Hypothalamus (tissue), 51 donors: ENCODE measurements around the gene SMNDC1.

ENCODE experiments used
- DNase-seq, 51 donors: peaks; one replicate each; lab custom pipeline; 2025; lab: John Stamatoyannopoulos, UW

SMNDC1 gene

DNA sequence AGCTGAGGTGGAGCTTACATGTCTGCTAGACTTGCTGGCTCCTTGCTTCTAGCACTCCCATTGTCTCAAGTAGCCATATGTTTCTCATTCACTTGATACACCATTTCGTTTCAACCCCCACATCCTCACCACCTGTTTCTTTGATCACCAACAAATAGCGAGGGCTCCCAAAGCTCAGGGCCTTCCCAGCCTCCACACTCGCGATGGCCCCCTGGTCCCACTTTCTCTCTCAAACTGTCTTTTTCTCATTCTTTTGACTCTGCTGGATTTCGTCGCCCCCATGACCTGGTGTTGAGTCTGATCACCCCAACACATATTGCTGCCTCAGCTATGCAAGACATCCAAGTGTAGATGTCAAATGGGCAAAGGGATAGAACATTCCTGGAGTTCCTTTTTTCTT is 26.0 kb upstream of the SMNDC1 start:
- DNase-seq = no peak

- no peak for DNase-seq
Measured at GRCh38 chr10:110327262-110327914, 22.7 kb upstream of the SMNDC1 start.

- DNase-seq = no peak
Measured at GRCh38 chr10:110326351-110327032, 21.8 kb upstream of the SMNDC1 start.

DNA sequence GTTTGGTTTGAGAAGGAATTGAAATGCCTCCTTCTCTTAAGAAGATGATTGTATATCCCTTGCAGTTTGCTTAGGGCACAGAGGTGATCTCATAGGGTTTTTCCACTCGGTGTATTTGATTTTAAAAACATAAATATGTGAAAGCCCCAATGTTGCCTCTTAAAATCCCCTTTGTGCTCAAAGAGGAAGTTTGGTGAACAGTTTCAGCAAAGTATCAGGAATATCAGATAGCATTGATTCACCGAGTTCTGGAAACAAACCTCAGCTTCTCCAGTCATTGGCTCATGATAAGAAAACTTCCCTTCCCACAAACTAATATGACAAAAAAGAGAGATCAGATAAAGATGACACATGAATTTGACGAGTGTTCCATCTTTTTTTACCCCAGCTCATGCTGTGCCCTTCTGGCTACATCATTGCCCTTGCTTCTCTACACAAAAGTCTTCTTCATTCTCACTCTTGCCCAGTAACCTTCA is 20.1 kb upstream of the SMNDC1 start:
- no peak for DNase-seq

DNA sequence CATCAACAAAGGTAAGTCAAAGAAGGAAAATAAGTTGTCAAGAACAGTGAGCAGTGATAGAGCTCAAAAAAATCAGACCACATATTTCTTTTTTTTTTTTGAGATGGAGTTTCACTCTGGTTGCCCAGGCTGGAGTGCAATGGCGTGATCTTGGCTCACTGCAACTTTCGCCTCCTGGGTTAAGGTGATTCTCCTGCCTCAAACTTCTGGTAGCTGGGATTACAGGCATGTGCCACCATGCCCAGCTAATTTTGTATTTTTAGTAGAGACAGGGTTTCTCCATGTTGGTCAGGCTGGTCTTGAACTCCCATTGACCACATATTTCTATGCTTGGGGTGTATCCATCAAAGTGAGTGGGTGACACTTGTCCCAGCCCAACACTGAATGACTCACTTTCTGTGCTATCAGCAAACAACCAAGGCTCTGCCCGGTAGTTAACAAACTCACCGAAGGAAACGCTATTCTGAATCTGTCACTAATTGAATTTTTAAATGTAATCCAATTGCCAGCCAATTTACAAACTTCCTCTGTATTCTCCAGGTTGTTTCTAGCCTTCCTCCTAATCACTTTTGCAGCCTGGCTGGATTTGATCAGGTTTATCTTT is 19.6 kb upstream of the SMNDC1 start:
- DNase-seq = no peak

- peak in 1 of 51 donors; percentile 2 for DNase-seq
Measured at GRCh38 chr10:110323503-110323902, 18.8 kb upstream of the SMNDC1 start.

DNA sequence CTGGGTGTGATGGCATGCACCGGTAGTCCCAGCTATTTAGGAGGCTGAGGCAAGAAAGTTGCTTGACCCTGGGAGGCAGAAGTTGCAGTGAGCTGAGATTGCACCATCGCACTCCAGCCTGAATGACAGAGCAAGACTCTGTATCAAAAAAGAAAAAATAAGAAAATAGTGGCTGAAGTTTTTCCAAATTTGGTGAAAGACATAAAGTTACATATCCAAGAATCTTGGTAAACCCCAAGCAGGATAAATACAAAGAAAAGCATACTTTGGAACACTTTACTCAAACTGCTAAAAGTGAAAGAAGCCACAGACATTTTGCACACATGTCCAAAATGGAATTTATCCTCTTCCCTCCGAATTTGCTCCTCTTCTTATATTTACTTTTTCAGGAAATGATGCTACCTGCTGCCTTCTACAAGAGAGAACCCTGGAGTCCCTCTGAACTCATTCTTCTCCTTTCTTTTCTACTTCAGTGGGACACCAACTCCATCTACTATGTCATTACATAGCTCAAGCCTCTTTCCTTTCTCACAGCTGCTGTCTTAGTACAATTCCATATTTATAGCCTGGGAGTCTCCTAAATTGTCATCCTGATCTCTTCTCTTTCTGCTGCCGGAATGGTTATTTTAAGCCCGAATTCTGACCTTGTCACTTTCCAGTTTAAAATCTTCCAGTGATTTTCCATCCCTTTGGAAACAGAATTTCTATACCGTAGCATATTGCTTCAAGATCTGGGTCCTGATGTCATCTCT is 17.3 kb upstream of the SMNDC1 start:
- DNase-seq = no peak

GRCh38 chr10:110317866-110318850 is 13.4 kb upstream of the SMNDC1 start:
- no peak for DNase-seq

GRCh38 chr10:110313674-110314073 is 9.0 kb upstream of the SMNDC1 start:
- DNase-seq = no peak

GRCh38 chr10:110312206-110312605 is 7.5 kb upstream of the SMNDC1 start:
- no peak for DNase-seq

GRCh38 chr10:110311357-110311949 is 6.7 kb upstream of the SMNDC1 start:
- peak in 20 of 51 donors; percentile 2 to 58 (median 10) for DNase-seq

- no peak for DNase-seq
Measured at GRCh38 chr10:110310741-110311140, 6.0 kb upstream of the SMNDC1 start.

DNA sequence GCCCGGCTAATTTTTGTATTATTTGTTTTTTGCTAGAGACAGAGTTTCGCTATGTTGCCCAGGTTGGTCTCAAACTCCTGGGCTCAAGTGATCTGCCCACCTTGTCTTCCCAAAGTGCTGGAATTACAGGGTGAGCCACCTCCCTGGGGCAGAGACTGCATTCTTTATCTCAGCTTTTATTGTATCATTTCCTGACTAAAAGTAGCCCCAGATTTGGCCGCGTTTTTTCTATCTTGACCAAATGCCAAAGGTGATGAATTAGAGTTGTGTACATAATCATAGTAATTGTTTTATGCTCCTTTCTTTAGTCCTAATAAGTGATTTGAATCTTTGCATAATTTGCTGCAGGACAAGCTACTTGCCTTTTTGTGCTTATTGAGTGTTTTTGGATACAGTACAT is 3.1 kb upstream of the SMNDC1 start:
- DNase-seq = no peak

- no peak for DNase-seq
Measured at GRCh38 chr10:110306452-110306768, 1.7 kb upstream of the SMNDC1 start.

- peak in 15 of 51 donors; percentile 2 to 42 (median 9) for DNase-seq
Measured at GRCh38 chr10:110305767-110306451, 1.2 kb upstream of the SMNDC1 start.

- peak in 3 of 51 donors; percentile 51 to 71 (median 59) for DNase-seq
Measured at GRCh38 chr10:110304394-110304779, 333 bp downstream of the SMNDC1 start.

- no peak for DNase-seq
Measured at GRCh38 chr10:110303681-110304080, 1.0 kb downstream of the SMNDC1 start.

- no peak for DNase-seq
Measured at GRCh38 chr10:110300486-110300986, 4.2 kb downstream of the SMNDC1 start.

- no peak for DNase-seq
Measured at GRCh38 chr10:110296966-110297365, 7.8 kb downstream of the SMNDC1 start.
